HG02970 (cell line): ENCODE data around the gene PRDM2.

Source experiments
- ATAC-seq: cut with Tn5 transposase; IDR thresholded peaks from one replicate; pipeline ENCODE4 v1.9.1; 2021; ENCODE audit warnings: mild to moderate bottlenecking, moderate library complexity, moderate number of reproducible peaks; ENCODE audit not compliant: unreplicated experiment, low FRiP score

PRDM2 gene

GRCh38 chr1:13762642-13763041 lies 62.7 kb downstream of the PRDM2 start:
- no peak for ATAC-seq

- ATAC-seq, result no peak
Observed at GRCh38 chr1:13763222-13763621, 63.2 kb downstream of the PRDM2 start.

GRCh38 chr1:13763991-13764390 lies 64.0 kb downstream of the PRDM2 start:
- no peak for ATAC-seq

GRCh38 chr1:13764588-13765332 lies 64.8 kb downstream of the PRDM2 start:
- ATAC-seq, result no peak

- ATAC-seq, result no peak
Observed at GRCh38 chr1:13766592-13767564, 66.9 kb downstream of the PRDM2 start.

- ATAC-seq, result no peak
Observed at GRCh38 chr1:13769212-13769611, 69.2 kb downstream of the PRDM2 start.

- no peak for ATAC-seq
Observed at GRCh38 chr1:13769830-13770229, 69.8 kb downstream of the PRDM2 start.

GRCh38 chr1:13770743-13771142 lies 70.8 kb downstream of the PRDM2 start:
- no peak for ATAC-seq

GRCh38 chr1:13771745-13772144 lies 71.8 kb downstream of the PRDM2 start:
- ATAC-seq, result no peak

GRCh38 chr1:13772271-13772670 lies 72.3 kb downstream of the PRDM2 start:
- no peak for ATAC-seq

GRCh38 chr1:13774121-13774520 lies 74.1 kb downstream of the PRDM2 start:
- ATAC-seq, result no peak

- ATAC-seq, result no peak
Observed at GRCh38 chr1:13775459-13775858, 75.5 kb downstream of the PRDM2 start.

GRCh38 chr1:13775916-13776315 lies 75.9 kb downstream of the PRDM2 start:
- ATAC-seq, result no peak

GRCh38 chr1:13778431-13778830 lies 78.4 kb downstream of the PRDM2 start:
- ATAC-seq, result no peak

GRCh38 chr1:13779930-13780329 lies 79.9 kb downstream of the PRDM2 start:
- no peak for ATAC-seq

GRCh38 chr1:13780780-13781179 lies 80.8 kb downstream of the PRDM2 start:
- no peak for ATAC-seq

- no peak for ATAC-seq
Observed at GRCh38 chr1:13781228-13781627, 81.2 kb downstream of the PRDM2 start.

GRCh38 chr1:13781907-13782633 lies 82.1 kb downstream of the PRDM2 start:
- ATAC-seq, result no peak

GRCh38 chr1:13782634-13783360 lies 82.8 kb downstream of the PRDM2 start:
- ATAC-seq, result no peak

- no peak for ATAC-seq
Observed at GRCh38 chr1:13783551-13783950, 83.6 kb downstream of the PRDM2 start.
